Renal cortex interstitium (tissue), 11 donors: ENCODE measurements around the gene LRRC4C. TPM values are rescaled to one million over a fixed set of nuclear protein-coding genes. Genes with fewer than 3 reads are reported as not detected.
"Not testable (repeated sequence)": the region's sequence is repeated elsewhere in the genome, so short reads cannot be mapped to it uniquely, and the experiment has no call there.

Source experiments
- DNase-seq, 11 donors: peaks; one replicate each; pipeline ENCODE4 v3.0.0-alpha.2; 2013; ENCODE audit warnings: low read depth in 9 of 11, low spot score in 4 of 11; ENCODE audit errors: extremely low read depth in 1 of 11
- polyA plus RNA-seq, 3 donors: library from polyadenylated mRNA; unstranded; fragments of 120-200 nt; gene quantifications; one replicate each; pipeline ENCODE4 v1.2.1, GENCODE V29; 2013; ENCODE audit not compliant: insufficient read length in 3 of 3

Gene LRRC4C
- polyA plus RNA-seq, 3 donors: 12.7 to 17.1 (median 13.0) TPM

GRCh38 chr11:40877256-40877655 is 582.2 kb downstream of the LRRC4C start:
- DNase-seq: no peak

DNA sequence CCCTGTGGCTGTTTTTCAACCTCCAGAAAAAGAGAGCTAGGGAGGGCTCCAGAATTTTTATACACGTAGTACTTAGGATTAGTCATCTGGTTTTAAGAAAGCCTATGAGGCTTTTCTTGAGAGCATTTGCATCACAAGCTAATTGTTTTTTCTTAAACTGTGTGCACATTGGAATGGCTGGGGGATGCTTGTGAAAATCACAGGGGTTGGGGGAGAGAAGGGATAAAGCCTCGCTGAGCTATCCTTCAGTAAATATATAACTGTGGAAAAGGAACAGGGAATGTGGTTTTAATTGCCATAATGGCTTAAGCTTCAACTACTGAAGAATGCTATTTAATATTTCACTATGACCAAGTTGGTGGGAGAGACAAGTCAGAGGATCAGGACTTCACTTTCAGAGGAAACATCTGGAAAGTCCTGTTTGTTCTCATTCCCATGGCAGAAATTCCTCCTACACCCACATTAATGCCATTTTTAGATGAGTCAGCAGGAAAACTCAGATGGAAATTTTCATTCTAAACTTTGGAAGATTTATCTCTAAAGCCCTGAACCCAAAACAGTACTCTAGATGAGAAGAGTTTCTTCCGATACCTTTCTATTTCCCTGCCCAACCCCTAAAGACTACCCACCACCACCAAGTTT is 591.3 kb downstream of the LRRC4C start:
- peak in 5 of 11 donors; percentile 2 to 15 (median 5) for DNase-seq

GRCh38 chr11:40857754-40858153 is 601.7 kb downstream of the LRRC4C start:
- not testable (repeated sequence) for DNase-seq

GRCh38 chr11:40842750-40843339 is 616.6 kb downstream of the LRRC4C start:
- DNase-seq: no peak

DNA sequence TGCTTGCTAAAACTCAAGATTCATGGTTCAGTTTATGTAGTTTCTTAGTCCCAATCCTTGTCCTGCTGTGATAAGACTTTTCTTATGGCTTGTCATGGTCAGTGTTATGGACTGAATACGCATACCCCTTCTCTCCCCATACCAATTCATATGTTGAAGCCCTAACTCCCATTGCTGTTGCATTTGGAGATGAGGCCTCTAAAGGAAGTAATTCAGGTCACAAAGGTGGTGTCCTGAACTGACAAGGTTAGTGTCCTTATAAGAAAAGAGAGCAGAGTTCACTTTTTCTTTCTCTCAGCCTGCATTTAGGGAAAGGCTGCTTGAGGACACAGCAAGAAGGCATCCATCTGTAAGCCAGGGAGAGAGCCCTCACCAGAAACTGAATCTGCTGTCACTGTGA is 618.2 kb downstream of the LRRC4C start:
- no peak for DNase-seq

DNA sequence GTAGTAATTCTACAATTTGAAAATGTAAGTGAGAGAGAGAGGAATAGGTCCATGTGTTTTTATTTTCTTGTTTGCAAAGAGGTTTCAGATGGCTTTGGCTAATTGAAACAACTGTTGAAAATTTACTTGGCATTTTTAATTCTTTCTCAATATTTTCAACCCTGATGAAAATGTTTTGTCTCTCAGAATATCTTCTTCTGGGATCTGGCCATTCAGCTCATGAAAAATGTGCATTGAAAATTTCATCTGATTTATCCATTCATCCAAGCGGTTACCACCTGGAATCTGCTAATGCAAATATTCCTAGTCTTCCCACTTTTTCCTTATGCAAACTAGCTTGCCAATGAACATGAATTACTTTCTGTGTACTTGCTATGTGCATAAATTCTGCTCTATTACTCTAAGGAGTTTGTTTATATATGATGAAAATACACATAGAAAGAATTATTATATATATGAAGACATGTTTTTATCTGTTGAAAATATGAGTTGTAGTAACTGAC is 621.2 kb downstream of the LRRC4C start:
- no peak for DNase-seq

DNA sequence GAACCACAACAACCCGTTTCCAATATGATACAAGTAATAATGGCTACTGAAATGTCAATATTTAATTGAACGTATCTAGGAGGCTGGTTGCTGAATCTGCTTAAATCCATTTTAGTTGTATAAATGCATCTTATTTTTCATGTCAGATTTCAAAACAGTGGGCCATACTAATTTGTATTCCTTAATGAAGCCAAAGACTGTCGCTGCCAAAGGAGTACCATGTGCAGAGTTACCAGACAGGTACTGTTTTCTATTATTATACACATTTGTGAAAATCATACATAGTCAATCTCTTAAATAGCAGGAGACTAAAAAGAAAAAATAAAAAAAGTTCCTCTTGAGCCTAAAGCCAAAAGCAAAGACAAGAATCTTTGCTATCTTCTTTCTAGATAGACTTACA is 632.3 kb downstream of the LRRC4C start:
- no peak for DNase-seq

- DNase-seq: no peak
Observed at GRCh38 chr11:40826601-40827000, 632.9 kb downstream of the LRRC4C start.

- no peak for DNase-seq
Observed at GRCh38 chr11:40825201-40825834, 634.1 kb downstream of the LRRC4C start.

- DNase-seq: no peak
Observed at GRCh38 chr11:40819230-40819629, 640.2 kb downstream of the LRRC4C start.

DNA sequence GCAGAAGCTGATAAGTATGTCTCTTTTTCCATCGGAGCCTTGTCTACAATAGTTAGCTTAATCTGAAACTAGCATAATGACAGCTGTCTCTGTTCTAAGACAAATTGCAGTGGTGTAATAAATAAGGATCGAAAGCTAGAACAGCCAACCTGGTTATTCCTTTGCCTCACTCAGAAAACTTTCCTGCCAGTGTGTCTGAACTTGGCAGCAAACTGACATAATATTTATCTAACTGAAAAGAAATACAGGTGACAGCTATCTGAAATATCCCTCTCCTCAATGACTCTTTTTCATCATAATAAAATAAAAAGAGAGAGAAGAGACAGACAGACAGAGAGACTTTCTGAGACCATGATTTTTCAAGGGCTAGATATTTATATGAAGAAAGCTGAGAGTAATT is 642.5 kb downstream of the LRRC4C start:
- DNase-seq: no peak

GRCh38 chr11:40797981-40798380 is 661.5 kb downstream of the LRRC4C start:
- DNase-seq: no peak

DNA sequence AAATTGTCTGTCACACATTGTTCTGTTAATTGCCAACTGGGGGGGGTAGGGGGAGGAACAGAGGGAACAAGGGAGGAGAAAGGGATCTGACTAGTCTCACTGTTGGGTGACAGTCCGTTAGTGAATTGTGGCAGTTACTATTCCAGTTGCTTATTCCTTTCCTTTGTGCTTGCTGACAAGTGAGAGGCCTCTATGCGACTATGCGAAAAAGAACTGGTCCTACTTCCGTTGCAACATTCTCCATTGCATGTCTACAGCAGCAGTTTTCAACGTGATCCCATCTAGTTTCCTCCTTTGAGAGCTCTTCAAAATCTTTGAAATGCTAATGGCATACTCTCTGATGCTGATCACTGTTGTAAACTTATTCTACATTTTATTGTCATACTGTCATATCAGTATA is 672.2 kb downstream of the LRRC4C start:
- no peak for DNase-seq

DNA sequence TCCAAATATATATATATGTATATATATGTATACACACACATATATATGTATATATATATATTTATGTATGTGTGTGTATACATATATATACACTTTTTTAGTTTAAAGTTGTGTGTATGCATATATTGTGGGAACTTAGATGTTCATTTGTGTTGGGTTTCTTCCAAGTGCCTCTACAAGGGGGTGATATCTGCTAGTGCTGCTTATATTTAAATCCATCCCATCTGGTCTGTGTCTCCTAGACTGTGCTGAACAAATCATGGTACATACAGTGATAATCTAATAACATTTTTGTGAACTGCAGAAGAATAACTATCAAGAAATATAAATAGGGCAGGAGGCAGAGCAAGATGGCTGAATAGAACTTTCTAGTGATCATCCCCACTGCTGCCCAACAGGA is 696.4 kb downstream of the LRRC4C start:
- DNase-seq: no peak

DNA sequence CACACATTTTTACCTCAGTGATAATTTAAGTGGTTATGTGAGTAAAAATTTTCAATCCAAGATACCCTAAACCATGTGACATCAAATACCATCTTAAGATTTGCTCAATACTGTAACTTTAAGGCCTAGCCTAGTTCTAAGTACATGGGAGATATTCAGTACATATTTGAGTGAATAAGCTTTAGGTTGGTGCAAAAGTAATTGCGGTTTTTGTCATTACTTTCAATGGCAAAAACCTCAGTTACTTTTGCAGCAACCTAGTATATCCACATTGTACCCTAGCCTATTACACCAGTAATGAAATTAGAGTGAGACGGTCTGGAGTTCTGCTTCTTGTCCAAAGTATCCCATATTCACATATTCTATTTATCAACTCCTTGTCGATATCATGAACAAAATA is 700.1 kb downstream of the LRRC4C start:
- no peak for DNase-seq

GRCh38 chr11:40754297-40754696 is 705.2 kb downstream of the LRRC4C start:
- DNase-seq: no peak

- DNase-seq: no peak
Observed at GRCh38 chr11:40746282-40746681, 713.2 kb downstream of the LRRC4C start.

DNA sequence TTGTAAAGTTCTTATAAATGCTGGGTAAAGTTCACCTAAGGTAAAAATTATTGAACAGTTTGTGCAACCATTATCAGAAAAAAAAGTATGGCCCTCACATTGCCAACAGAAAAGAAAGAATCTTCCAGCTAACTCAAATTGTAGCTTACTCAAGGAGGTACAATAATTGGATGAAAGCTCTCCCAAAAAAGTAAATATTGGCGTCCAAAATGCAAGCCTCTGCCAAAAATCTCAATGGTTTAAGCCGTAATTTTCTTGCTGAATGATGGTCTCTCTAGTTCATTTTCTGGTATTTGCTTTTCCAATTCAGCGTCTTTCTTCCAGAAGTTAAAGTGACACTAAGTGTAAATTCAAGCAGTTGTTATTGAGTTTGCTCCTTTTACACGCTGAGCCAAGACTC is 727.3 kb downstream of the LRRC4C start:
- peak in 1 of 11 donors; percentile 1 for DNase-seq

GRCh38 chr11:40722179-40722795 is 737.2 kb downstream of the LRRC4C start:
- DNase-seq: peak in 6 of 11 donors; percentile 2 to 7 (median 6)
